HEK293 (cell line): Measurements from ENCODE around the gene PRPF8.
A peak's percentile ranks its signal among the peaks of the same experiment; 100 is the strongest.

Experiments used
- GLIS2 ChIP-seq: fragments of 450-650 bp; formaldehyde crosslinking; IDR thresholded peaks from 2 replicates; pipeline ENCODE4 v1.5.1; 2016; ENCODE audit warnings: missing biosample characterization, missing genetic modification characterization
- MYNN ChIP-seq: fragments of 450-650 bp; formaldehyde crosslinking; IDR thresholded peaks from 2 replicates; pipeline ENCODE4 v1.5.1; 2016; ENCODE audit warnings: missing biosample characterization, missing genetic modification characterization, borderline replicate concordance
- PRDM6 ChIP-seq: fragments of 450-650 bp; formaldehyde crosslinking; IDR thresholded peaks from 2 replicates; pipeline ENCODE4 v1.5.1; 2017; ENCODE audit warnings: missing biosample characterization, missing genetic modification characterization
- RBAK ChIP-seq: fragments of 450-650 bp; formaldehyde crosslinking; IDR thresholded peaks from 2 replicates; pipeline ENCODE4 v1.5.1; 2016; ENCODE audit warnings: missing biosample characterization, missing genetic modification characterization
- SCRT1 ChIP-seq: fragments of 450-650 bp; formaldehyde crosslinking; IDR thresholded peaks from 2 replicates; pipeline ENCODE4 v1.5.1; 2016; ENCODE audit warnings: missing biosample characterization, missing genetic modification characterization, borderline replicate concordance
- ZBTB17 ChIP-seq: fragments of 450-650 bp; formaldehyde crosslinking; IDR thresholded peaks from 2 replicates; pipeline ENCODE4 v1.5.1; 2016; ENCODE audit warnings: missing biosample characterization, missing genetic modification characterization
- ZBTB6 ChIP-seq: fragments of 450-650 bp; formaldehyde crosslinking; IDR thresholded peaks from 2 replicates; pipeline ENCODE4 v1.5.1; 2017; ENCODE audit warnings: missing biosample characterization, missing genetic modification characterization
- ZBTB7A ChIP-seq: fragments of 450-650 bp; formaldehyde crosslinking; IDR thresholded peaks from 2 replicates; pipeline ENCODE4 v1.5.1; 2016; ENCODE audit warnings: low read depth, missing biosample characterization, missing genetic modification characterization
- ZFP41 ChIP-seq: fragments of 450-650 bp; formaldehyde crosslinking; IDR thresholded peaks from 2 replicates; pipeline ENCODE4 v1.5.1; 2016; ENCODE audit warnings: missing biosample characterization, missing genetic modification characterization, borderline replicate concordance
- ZFP69B ChIP-seq: fragments of 450-650 bp; formaldehyde crosslinking; IDR thresholded peaks from 2 replicates; pipeline ENCODE4 v1.5.1; 2016; ENCODE audit warnings: missing biosample characterization, missing genetic modification characterization
- ZNF133 ChIP-seq: fragments of 450-650 bp; formaldehyde crosslinking; IDR thresholded peaks from 2 replicates; pipeline ENCODE4 v1.5.1; 2016; ENCODE audit warnings: missing biosample characterization, missing genetic modification characterization
- ZNF174 ChIP-seq: fragments of 450-650 bp; formaldehyde crosslinking; IDR thresholded peaks from 2 replicates; pipeline ENCODE4 v1.5.0; 2017; ENCODE audit warnings: missing biosample characterization, mild to moderate bottlenecking, missing genetic modification characterization
- ZNF18 ChIP-seq: fragments of 450-650 bp; formaldehyde crosslinking; IDR thresholded peaks from 2 replicates; pipeline ENCODE4 v1.5.1; 2016; ENCODE audit warnings: missing biosample characterization, missing genetic modification characterization
- ZNF214 ChIP-seq: fragments of 450-650 bp; formaldehyde crosslinking; IDR thresholded peaks from 2 replicates; pipeline ENCODE4 v1.5.1; 2017; ENCODE audit warnings: missing biosample characterization, mild to moderate bottlenecking, missing genetic modification characterization, borderline replicate concordance
- ZNF350 ChIP-seq: fragments of 450-650 bp; formaldehyde crosslinking; IDR thresholded peaks from 2 replicates; pipeline ENCODE4 v1.5.0; 2017; ENCODE audit warnings: missing biosample characterization, mild to moderate bottlenecking, missing genetic modification characterization
- ZNF362 ChIP-seq: fragments of 450-650 bp; formaldehyde crosslinking; IDR thresholded peaks from 2 replicates; pipeline ENCODE4 v1.5.1; 2016; ENCODE audit warnings: missing biosample characterization, missing genetic modification characterization
- ZNF514 ChIP-seq: fragments of 450-650 bp; formaldehyde crosslinking; IDR thresholded peaks from 2 replicates; pipeline ENCODE4 v1.5.1; 2016; ENCODE audit warnings: missing biosample characterization, missing genetic modification characterization
- ZNF571 ChIP-seq: fragments of 450-650 bp; formaldehyde crosslinking; IDR thresholded peaks from 2 replicates; pipeline ENCODE4 v1.5.0; 2017; ENCODE audit warnings: missing biosample characterization, missing genetic modification characterization
- ZNF610 ChIP-seq: fragments of 450-650 bp; formaldehyde crosslinking; IDR thresholded peaks from 2 replicates; pipeline ENCODE4 v1.5.1; 2016; ENCODE audit warnings: missing biosample characterization, missing genetic modification characterization, borderline replicate concordance
- ZNF660 ChIP-seq: fragments of 450-650 bp; IDR thresholded peaks from 2 replicates; pipeline ENCODE4 v1.5.1; 2018; ENCODE audit warnings: missing biosample characterization, mild to moderate bottlenecking, missing genetic modification characterization
- ZNF664 ChIP-seq: fragments of 450-650 bp; formaldehyde crosslinking; IDR thresholded peaks from 2 replicates; pipeline ENCODE4 v1.5.1; 2016; ENCODE audit warnings: missing biosample characterization, missing genetic modification characterization
- ZNF768 ChIP-seq: fragments of 450-650 bp; formaldehyde crosslinking; IDR thresholded peaks from 2 replicates; pipeline ENCODE4 v1.5.1; 2018; ENCODE audit warnings: missing biosample characterization, mild to moderate bottlenecking, missing genetic modification characterization
- ZSCAN16 ChIP-seq: fragments of 450-650 bp; formaldehyde crosslinking; IDR thresholded peaks from 2 replicates; pipeline ENCODE4 v1.5.1; 2016; ENCODE audit warnings: missing biosample characterization, missing genetic modification characterization
- TF ChIP-seq, protein P1 (sequence below): fragments of 450-650 bp; formaldehyde crosslinking; IDR thresholded peaks from 2 replicates; pipeline ENCODE4 v1.5.1; 2016; ENCODE audit warnings: missing biosample characterization, missing genetic modification characterization
- TF ChIP-seq, protein P2 (sequence below): fragments of 450-650 bp; formaldehyde crosslinking; IDR thresholded peaks from 2 replicates; pipeline ENCODE4 v1.5.1; 2016; ENCODE audit warnings: missing biosample characterization, missing genetic modification characterization
- TF ChIP-seq, protein P3 (sequence below): fragments of 450-650 bp; formaldehyde crosslinking; IDR thresholded peaks from 2 replicates; pipeline ENCODE4 v1.5.1; 2016; ENCODE audit warnings: missing biosample characterization, missing genetic modification characterization
- TF ChIP-seq, protein P4 (sequence below): fragments of 450-650 bp; formaldehyde crosslinking; IDR thresholded peaks from 2 replicates; pipeline ENCODE4 v1.5.1; 2017; ENCODE audit warnings: missing biosample characterization, missing genetic modification characterization

The PRPF8 gene

DNA sequence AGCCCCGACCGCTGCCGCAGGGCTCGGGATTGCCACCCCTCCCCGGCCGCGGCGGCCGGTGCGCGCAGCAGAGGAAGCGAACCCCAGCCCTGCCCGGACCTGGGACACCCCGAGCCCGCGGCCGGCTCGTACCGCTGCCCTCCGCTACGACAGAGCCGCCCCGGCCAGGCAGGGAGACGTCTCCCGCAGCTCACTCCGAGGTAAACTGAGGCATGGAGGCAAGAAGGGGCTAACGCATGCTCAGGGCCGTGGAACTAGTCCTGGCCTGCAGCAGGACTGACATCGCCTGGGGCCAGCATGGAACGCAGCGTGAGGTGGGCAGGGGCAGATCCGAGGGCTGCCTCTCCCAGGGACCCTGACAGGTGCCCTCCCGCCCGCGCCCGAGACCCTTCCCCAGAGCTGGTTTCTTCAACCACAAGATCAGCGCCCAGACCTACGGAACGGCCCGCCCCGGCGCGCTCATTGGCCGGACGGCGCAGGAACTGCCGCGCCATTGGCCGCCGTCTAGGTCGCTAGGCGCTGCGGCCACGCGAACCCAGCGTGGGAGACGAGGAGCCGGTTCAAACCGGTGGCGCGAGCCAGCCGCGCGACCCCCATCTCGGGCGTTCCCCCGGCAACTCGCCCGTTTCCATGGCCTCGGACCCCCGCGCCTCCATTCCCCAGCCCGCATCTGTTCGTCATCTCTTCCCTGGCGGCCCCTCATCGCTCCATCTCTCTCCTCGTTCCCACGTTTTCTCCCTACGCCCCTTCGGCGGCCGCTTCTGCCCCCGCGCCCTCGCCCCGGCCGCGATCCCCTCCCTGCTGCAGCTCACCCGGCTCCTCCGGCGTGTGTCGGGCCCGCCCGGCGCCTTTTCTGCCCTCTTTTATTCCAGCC is 56.4 kb downstream of the PRPF8 start, which contains the start of gene SLC43A2 (continued):
- no peak for TF ChIP-seq PRDM6 (tag by site-specific recombination)
- TF ChIP-seq SCRT1 (tag by site-specific recombination), result no peak
- no peak for TF ChIP-seq RBAK (tag by site-specific recombination)
- TF ChIP-seq ZFP69B, result peak; percentile 88
- TF ChIP-seq, protein P1, sequence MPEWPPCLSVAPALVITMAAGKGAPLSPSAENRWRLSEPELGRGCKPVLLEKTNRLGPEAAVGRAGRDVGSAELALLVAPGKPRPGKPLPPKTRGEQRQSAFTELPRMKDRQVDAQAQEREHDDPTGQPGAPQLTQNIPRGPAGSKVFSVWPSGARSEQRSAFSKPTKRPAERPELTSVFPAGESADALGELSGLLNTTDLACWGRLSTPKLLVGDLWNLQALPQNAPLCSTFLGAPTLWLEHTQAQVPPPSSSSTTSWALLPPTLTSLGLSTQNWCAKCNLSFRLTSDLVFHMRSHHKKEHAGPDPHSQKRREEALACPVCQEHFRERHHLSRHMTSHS (tag by site-specific recombination), result no peak
- TF ChIP-seq ZNF18, result no peak
- TF ChIP-seq, protein P2, sequence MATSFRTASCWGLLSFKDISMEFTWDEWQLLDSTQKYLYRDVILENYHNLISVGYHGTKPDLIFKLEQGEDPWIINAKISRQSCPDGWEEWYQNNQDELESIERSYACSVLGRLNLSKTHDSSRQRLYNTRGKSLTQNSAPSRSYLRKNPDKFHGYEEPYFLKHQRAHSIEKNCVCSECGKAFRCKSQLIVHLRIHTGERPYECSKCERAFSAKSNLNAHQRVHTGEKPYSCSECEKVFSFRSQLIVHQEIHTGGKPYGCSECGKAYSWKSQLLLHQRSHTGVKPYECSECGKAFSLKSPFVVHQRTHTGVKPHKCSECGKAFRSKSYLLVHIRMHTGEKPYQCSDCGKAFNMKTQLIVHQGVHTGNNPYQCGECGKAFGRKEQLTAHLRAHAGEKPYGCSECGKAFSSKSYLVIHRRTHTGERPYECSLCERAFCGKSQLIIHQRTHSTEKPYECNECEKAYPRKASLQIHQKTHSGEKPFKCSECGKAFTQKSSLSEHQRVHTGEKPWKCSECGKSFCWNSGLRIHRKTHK (tag by site-specific recombination), result no peak
- TF ChIP-seq, protein P3, sequence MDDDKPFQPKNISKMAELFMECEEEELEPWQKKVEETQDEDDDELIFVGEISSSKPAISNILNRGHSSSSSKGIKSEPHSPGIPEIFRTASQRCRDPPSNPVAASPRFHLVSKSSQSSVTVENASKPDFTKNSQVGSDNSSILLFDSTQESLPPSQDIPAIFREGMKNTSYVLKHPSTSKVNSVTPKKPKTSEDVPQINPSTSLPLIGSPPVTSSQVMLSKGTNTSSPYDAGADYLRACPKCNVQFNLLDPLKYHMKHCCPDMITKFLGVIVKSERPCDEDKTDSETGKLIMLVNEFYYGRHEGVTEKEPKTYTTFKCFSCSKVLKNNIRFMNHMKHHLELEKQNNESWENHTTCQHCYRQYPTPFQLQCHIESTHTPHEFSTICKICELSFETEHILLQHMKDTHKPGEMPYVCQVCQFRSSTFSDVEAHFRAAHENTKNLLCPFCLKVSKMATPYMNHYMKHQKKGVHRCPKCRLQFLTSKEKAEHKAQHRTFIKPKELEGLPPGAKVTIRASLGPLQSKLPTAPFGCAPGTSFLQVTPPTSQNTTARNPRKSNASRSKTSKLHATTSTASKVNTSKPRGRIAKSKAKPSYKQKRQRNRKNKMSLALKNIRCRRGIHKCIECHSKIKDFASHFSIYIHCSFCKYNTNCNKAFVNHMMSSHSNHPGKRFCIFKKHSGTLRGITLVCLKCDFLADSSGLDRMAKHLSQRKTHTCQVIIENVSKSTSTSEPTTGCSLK (tag by site-specific recombination), result no peak
- TF ChIP-seq ZNF660, result no peak
- no peak for TF ChIP-seq ZNF362 (tag by site-specific recombination)
- TF ChIP-seq, protein P4, sequence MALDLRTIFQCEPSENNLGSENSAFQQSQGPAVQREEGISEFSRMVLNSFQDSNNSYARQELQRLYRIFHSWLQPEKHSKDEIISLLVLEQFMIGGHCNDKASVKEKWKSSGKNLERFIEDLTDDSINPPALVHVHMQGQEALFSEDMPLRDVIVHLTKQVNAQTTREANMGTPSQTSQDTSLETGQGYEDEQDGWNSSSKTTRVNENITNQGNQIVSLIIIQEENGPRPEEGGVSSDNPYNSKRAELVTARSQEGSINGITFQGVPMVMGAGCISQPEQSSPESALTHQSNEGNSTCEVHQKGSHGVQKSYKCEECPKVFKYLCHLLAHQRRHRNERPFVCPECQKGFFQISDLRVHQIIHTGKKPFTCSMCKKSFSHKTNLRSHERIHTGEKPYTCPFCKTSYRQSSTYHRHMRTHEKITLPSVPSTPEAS (tag by site-specific recombination), result no peak
- no peak for TF ChIP-seq ZSCAN16 (tag by site-specific recombination)
- no peak for TF ChIP-seq ZNF571 (tag by site-specific recombination)
- TF ChIP-seq ZBTB7A (tag by site-specific recombination), result peak; percentile 88
- no peak for TF ChIP-seq ZNF133 (tag by site-specific recombination)
- peak; percentile 100; the same call in 1 of the 2 replicates for TF ChIP-seq ZNF350
- TF ChIP-seq ZNF768 (tag by site-specific recombination), result no peak; the same call in 1 of the 2 replicates
- peak; percentile 76 for TF ChIP-seq GLIS2
- TF ChIP-seq ZBTB17 (tag by site-specific recombination), result peak; percentile 73
- TF ChIP-seq ZNF514 (tag by site-specific recombination), result no peak
- no peak for TF ChIP-seq ZNF214 (tag by site-specific recombination)
- no peak for TF ChIP-seq ZBTB6 (tag by site-specific recombination)
- no peak for TF ChIP-seq ZFP41 (tag by site-specific recombination)
- 0 out of 2 replicates have a peak, but pooled peaks have one; percentile 41 for TF ChIP-seq ZNF610
- no peak for TF ChIP-seq ZNF174
- TF ChIP-seq MYNN, result peak; percentile 88
- no peak for TF ChIP-seq ZNF664 (tag by site-specific recombination)
